Measurements from ENCODE around the gene RSPH10B2. TPM values are rescaled to one million over a fixed set of nuclear protein-coding genes. Genes with fewer than 3 reads are reported as not detected.
"Not testable (repeated sequence)": the region's sequence is repeated elsewhere in the genome, so short reads cannot be mapped to it uniquely, and the experiment has no call there.

Gene RSPH10B2
- polyA plus RNA-seq (2012; ENCODE audit: missing spikeins), result not detected

DNA sequence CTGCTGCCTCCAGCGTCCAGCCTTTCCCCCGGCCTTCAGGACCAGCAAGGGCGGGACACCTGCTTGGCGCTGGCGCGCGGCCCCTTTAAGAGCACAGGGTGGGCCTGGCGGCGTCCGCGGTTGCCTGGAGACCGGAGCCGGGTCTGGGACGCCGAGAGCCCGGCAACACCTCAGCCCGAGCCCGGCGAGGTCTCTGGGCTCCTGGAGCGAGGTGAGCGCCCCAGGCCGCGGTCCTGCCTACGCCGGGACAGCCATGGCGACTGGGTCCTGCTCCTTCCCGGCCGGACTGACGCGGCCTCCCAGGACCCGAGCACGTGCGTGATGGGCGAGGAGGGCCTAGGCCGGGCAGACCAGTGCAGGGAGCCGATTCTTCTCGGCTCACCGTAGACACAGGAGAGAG is at the start of gene RSPH10B2:
Gene RSPH10B2, plus strand, starts transcription at position 140 of the 400 bp plus-strand sequence. CDS start 3,575 bp downstream, outside the sequence.
- not testable (repeated sequence) for DNase-seq (ENCODE audit: insufficient read length); FAIRE-seq

- no peak for FAIRE-seq
- TF ChIP-seq POLR2A (IDR thresholded peaks at IDR 0.05; ENCODE audit: low read depth, low read length), result no peak
- TF ChIP-seq POLR2AphosphoS5 (IDR thresholded peaks at IDR 0.05; ENCODE audit: low read depth, low read length), result no peak
- no peak for TF ChIP-seq TAF1 (IDR thresholded peaks at IDR 0.05; ENCODE audit: borderline replicate concordance, low read depth, low read length)
- no peak for DNase-seq (ENCODE audit: insufficient read length)
Observed at GRCh38 chr7:6705959-6706665, 47.8 kb upstream of the RSPH10B2 start.

GRCh38 chr7:6706666-6707407 is 47.1 kb upstream of the RSPH10B2 start, which contains the start of gene ZNF12:
ZNF12 (minus strand) TSS chr7:6706947; CDS start chr7:6705173, 1,774 bp downstream.
- FAIRE-seq, result peak; percentile 94
- peak; percentile 45; the same call in 1 of the 2 replicates for TF ChIP-seq POLR2AphosphoS5 (IDR thresholded peaks at IDR 0.05; ENCODE audit: low read depth, low read length)
- TF ChIP-seq TAF1 (IDR thresholded peaks at IDR 0.05; ENCODE audit: borderline replicate concordance, low read depth, low read length), result no peak
- peak; percentile 77; the same call in 1 of the 2 replicates for TF ChIP-seq POLR2A (IDR thresholded peaks at IDR 0.05; ENCODE audit: low read depth, low read length)
- peak; percentile 90 for DNase-seq (ENCODE audit: insufficient read length)

GRCh38 chr7:6708304-6708703 is 45.6 kb upstream of the RSPH10B2 start:
- no peak for FAIRE-seq
- DNase-seq (ENCODE audit: insufficient read length), result no peak
- TF ChIP-seq TAF1 (IDR thresholded peaks at IDR 0.05; ENCODE audit: borderline replicate concordance, low read depth, low read length), result no peak
- TF ChIP-seq POLR2AphosphoS5 (IDR thresholded peaks at IDR 0.05; ENCODE audit: low read depth, low read length), result no peak

DNA sequence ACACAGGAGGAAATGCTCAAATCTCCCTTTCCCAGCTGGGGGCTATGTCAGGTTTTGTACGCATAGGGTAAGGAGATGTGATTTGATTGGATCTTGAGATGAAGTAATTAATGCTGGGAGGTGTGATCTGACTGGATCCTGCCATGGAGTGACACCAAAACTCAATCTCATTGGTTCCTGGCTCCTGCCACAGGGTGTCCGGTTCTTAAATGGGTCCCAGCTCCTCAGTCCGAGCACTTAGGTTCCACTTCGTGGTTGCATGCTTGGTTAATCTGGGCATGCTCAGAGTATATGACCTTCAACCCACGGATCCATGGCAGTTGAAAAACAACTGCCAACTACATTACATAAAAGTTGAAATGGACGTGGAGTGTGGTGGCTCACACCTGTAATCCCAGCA is 44.1 kb upstream of the RSPH10B2 start:
- TF ChIP-seq POLR2A (IDR thresholded peaks at IDR 0.05; ENCODE audit: low read depth, low read length) (no peak), POLR2AphosphoS5 (IDR thresholded peaks at IDR 0.05; ENCODE audit: low read depth, low read length) (no peak), TAF1 (IDR thresholded peaks at IDR 0.05; ENCODE audit: borderline replicate concordance, low read depth, low read length) (no peak)
- DNase-seq (ENCODE audit: insufficient read length), result no peak
- no peak for FAIRE-seq

DNA sequence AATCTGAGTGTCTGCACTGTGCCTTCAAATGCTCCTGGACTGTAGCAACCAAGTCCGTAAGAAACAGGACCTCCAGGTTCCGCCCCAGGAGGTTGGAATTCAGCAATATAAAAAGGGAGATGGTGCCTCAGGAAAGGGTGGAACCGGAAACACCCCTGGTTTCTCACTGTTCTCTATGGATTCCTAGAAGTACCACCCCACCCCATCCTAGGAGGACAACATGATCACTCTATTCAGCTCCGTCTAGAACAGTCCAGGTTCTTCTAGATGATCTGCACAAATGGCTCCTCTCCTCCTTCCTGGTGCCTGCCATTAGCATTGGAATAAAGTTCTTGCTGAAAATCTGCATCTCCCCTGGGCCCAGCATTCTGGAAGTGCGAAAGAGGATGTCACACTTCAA is 39.5 kb upstream of the RSPH10B2 start:
- TF ChIP-seq POLR2AphosphoS5 (IDR thresholded peaks at IDR 0.05; ENCODE audit: low read depth, low read length), result no peak
- no peak for TF ChIP-seq TAF1 (IDR thresholded peaks at IDR 0.05; ENCODE audit: borderline replicate concordance, low read depth, low read length)
- TF ChIP-seq POLR2A (IDR thresholded peaks at IDR 0.05; ENCODE audit: low read depth, low read length), result no peak
- FAIRE-seq, result no peak
- DNase-seq (ENCODE audit: insufficient read length), result no peak

DNA sequence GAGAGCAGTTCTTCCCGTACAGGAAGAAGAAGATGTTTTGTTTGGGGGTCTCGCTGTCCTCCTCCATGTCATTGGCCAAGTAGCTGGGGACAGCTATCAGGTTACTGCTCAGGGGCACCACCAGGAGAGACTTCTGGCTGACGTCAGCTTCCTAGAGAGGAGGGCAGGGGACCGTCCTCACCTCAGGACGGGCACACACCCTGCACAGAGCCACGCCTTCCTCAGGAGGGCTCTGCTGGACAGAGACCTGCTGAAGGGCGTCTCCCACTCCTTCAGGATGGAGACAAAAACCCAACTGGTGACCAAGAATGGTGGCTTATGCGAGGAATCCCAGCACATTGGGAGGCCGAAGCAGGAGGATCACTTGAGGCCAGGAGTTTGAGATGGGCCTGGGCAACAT is 38.0 kb upstream of the RSPH10B2 start:
- not testable (repeated sequence) for DNase-seq (ENCODE audit: insufficient read length); FAIRE-seq

DNA sequence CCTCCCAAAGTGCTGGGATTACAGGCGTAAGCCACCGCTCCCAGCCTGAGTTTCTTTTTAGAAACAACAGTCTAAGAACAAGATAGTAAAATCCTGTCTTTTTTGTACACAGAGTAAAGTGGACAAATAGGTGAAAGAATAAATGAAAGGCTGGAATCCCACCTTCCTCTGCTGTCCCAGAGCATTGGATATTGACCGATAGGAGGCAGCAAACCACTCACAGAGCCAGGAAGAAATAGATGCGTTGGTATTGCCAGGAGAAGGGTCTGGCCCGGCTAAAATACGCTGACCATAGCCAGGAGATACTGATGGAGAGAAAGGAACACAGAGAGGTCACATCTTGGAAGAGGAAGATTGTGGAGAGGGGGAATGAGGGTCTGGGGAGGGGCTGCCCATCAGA is 35.8 kb upstream of the RSPH10B2 start:
- TF ChIP-seq POLR2AphosphoS5 (IDR thresholded peaks at IDR 0.05; ENCODE audit: low read depth, low read length), result no peak
- TF ChIP-seq TAF1 (IDR thresholded peaks at IDR 0.05; ENCODE audit: borderline replicate concordance, low read depth, low read length), result no peak
- TF ChIP-seq POLR2A (IDR thresholded peaks at IDR 0.05; ENCODE audit: low read depth, low read length), result no peak
- DNase-seq (ENCODE audit: insufficient read length), result no peak
- FAIRE-seq, result no peak

GRCh38 chr7:6724351-6724750 is 29.6 kb upstream of the RSPH10B2 start:
- FAIRE-seq; DNase-seq (ENCODE audit: insufficient read length): not testable (repeated sequence)

GRCh38 chr7:6725003-6725402 is 28.9 kb upstream of the RSPH10B2 start:
- DNase-seq (ENCODE audit: insufficient read length) (peak; percentile 53), FAIRE-seq (peak; percentile 82)
- no peak for TF ChIP-seq POLR2A (IDR thresholded peaks at IDR 0.05; ENCODE audit: low read depth, low read length)

- not testable (repeated sequence) for DNase-seq (ENCODE audit: insufficient read length); FAIRE-seq
Observed at GRCh38 chr7:6726341-6726740, 27.6 kb upstream of the RSPH10B2 start.

DNA sequence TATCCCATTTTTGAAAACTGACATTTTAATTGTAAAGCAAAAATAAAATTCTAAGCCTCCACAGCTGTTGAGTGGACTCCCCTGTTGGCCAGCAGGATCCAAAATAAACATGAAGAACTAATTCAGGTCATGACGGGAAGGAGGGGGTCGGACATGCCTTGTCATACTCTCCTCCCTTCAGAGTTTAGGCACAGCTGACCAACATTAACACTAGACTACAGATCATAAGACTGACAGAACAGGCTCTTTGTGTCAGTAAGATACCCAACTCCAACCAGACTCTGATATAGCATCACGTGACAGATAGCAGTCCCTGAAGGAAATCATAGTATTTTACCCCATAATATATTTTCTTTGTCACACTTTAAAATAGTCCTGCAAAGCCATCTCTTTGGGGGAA is 26.2 kb upstream of the RSPH10B2 start:
- no peak for TF ChIP-seq TAF1 (IDR thresholded peaks at IDR 0.05; ENCODE audit: borderline replicate concordance, low read depth, low read length)
- no peak for TF ChIP-seq POLR2AphosphoS5 (IDR thresholded peaks at IDR 0.05; ENCODE audit: low read depth, low read length)
- TF ChIP-seq POLR2A (IDR thresholded peaks at IDR 0.05; ENCODE audit: low read depth, low read length), result no peak
- no peak for FAIRE-seq

DNA sequence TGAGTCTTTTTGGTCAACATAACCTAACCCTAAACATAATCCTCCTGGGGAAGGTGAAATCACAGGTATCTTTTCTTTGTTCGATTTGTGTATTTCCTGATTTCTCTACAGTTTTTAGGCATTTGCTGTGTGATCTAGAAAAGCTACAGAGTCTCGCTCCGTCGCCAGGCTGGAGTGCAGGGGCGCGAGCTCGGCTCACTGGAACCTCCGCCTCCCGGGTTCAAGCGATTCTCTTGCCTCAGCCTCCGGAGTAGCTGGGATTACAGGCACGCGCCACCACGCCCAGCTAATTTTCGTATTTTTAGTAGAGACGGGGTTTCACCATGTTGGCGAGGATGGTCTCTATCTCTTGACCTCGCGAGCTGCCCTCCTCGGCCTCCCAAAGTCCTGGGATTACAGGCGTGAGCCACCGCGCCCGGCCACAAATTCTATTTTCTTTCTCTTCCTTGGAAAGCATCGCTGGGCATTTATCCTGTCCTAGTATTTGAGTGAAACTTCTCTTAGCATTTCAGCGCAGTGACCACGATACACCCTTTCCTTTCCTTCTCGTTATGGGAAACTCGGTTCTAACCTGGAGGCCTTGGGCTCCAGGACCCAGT is 24.9 kb upstream of the RSPH10B2 start:
- not testable (repeated sequence) for DNase-seq (ENCODE audit: insufficient read length); FAIRE-seq

More for the DNA sequence above, 26.2 kb upstream of the RSPH10B2 start:
- no peak for DNase-seq (ENCODE audit: insufficient read length)

All from GM12892 (cell line).